ENCODE data around the gene IL34. TPM values are rescaled to one million over a fixed set of nuclear protein-coding genes. Genes with fewer than 3 reads are reported as not detected.

IL34 gene
- total and polyA plus RNA-seq, 2 experiments from 2014 or later, result 4.3 to 6.6 TPM

GRCh38 chr16:70689035-70689969, 42.9 kb downstream of the IL34 start (continued):
- TF ChIP-seq, protein P1, sequence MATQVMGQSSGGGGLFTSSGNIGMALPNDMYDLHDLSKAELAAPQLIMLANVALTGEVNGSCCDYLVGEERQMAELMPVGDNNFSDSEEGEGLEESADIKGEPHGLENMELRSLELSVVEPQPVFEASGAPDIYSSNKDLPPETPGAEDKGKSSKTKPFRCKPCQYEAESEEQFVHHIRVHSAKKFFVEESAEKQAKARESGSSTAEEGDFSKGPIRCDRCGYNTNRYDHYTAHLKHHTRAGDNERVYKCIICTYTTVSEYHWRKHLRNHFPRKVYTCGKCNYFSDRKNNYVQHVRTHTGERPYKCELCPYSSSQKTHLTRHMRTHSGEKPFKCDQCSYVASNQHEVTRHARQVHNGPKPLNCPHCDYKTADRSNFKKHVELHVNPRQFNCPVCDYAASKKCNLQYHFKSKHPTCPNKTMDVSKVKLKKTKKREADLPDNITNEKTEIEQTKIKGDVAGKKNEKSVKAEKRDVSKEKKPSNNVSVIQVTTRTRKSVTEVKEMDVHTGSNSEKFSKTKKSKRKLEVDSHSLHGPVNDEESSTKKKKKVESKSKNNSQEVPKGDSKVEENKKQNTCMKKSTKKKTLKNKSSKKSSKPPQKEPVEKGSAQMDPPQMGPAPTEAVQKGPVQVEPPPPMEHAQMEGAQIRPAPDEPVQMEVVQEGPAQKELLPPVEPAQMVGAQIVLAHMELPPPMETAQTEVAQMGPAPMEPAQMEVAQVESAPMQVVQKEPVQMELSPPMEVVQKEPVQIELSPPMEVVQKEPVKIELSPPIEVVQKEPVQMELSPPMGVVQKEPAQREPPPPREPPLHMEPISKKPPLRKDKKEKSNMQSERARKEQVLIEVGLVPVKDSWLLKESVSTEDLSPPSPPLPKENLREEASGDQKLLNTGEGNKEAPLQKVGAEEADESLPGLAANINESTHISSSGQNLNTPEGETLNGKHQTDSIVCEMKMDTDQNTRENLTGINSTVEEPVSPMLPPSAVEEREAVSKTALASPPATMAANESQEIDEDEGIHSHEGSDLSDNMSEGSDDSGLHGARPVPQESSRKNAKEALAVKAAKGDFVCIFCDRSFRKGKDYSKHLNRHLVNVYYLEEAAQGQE (IDR thresholded peaks at IDR 0.05; ENCODE audit: unreplicated experiment), result no peak
- TF ChIP-seq POLR2AphosphoS5 (IDR thresholded peaks at IDR 0.05; ENCODE audit: low read depth), result no peak
- no peak for TF ChIP-seq EZH2phosphoT487 (IDR thresholded peaks at IDR 0.05; ENCODE audit: unreplicated experiment)
- TF ChIP-seq, protein P2, sequence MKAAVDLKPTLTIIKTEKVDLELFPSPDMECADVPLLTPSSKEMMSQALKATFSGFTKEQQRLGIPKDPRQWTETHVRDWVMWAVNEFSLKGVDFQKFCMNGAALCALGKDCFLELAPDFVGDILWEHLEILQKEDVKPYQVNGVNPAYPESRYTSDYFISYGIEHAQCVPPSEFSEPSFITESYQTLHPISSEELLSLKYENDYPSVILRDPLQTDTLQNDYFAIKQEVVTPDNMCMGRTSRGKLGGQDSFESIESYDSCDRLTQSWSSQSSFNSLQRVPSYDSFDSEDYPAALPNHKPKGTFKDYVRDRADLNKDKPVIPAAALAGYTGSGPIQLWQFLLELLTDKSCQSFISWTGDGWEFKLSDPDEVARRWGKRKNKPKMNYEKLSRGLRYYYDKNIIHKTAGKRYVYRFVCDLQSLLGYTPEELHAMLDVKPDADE (IDR thresholded peaks at IDR 0.05), result no peak

GRCh38 chr16:70689970-70690891, 43.9 kb downstream of the IL34 start:
- H3K79me2 ChIP-seq (replicated peaks; ENCODE audit: insufficient read depth), result no peaks in the 10 kb centered on the region
- H3K27ac ChIP-seq (ENCODE audit: low read depth), result no peak overlapping the region
- no peaks in the 10 kb centered on the region for H3K9me2 ChIP-seq (ENCODE audit: insufficient read depth)
- Mint-ChIP-seq H3K27me3 (ENCODE audit: insufficient read depth, low read depth, poor library complexity) (peaks cover 22% of the 10 kb centered on the region), H3K36me3 (ENCODE audit: low read depth) (peaks cover 2% of the 10 kb centered on the region; the same call in 1 of the 3 replicates), H3K4me1 (peaks cover 42% of the 10 kb centered on the region), H3K27ac (peak overlapping the region; percentile 67; the same call in 1 of the 2 replicates), H3K4me3 (no peak overlapping the region; the same call in 2 of the 3 replicates), H3K9me3 (no peaks in the 10 kb centered on the region; the same call in 2 of the 3 replicates)
- H4K20me1 ChIP-seq (replicated peaks; ENCODE audit: insufficient read depth), result no peaks in the 10 kb centered on the region
- no peak overlapping the region for H3K4me2 ChIP-seq
- H3K27me3 ChIP-seq (ENCODE audit: insufficient read depth), result peaks cover 4% of the 10 kb centered on the region; the same call in 1 of the 2 replicates
- ATAC-seq (no peak), DNase-seq (ENCODE audit: low spot score) (no peak)
- H3K36me3 ChIP-seq (ENCODE audit: insufficient read depth), result no peaks in the 10 kb centered on the region
- no peak overlapping the region for H3K4me3 ChIP-seq
- H3F3A ChIP-seq (replicated peaks; ENCODE audit: low read depth), result peaks cover 25% of the 10 kb centered on the region; the same call in 1 of the 2 replicates
- no peak overlapping the region for H2AFZ ChIP-seq
- TF ChIP-seq STAT1 (IDR thresholded peaks at IDR 0.05; ENCODE audit: unreplicated experiment) (no peak), EZH2phosphoT487 (IDR thresholded peaks at IDR 0.05; ENCODE audit: unreplicated experiment) (no peak), JUNB (IDR thresholded peaks at IDR 0.05; ENCODE audit: unreplicated experiment) (no peak), CTCF (conservative IDR thresholded peaks at IDR 0.05; ENCODE audit: low read depth in 2 of 2) (no peak), ZNF114 (CRISPR knock-in tag; IDR thresholded peaks at IDR 0.05) (no peak), EZH2 (IDR thresholded peaks at IDR 0.05; ENCODE audit: low read depth, unreplicated experiment) (no peak), NANOG (IDR thresholded peaks at IDR 0.05; ENCODE audit: borderline replicate concordance) (no peak), POLR2AphosphoS5 (IDR thresholded peaks at IDR 0.05; ENCODE audit: low read depth) (no peak)
- TF ChIP-seq, protein P2 (IDR thresholded peaks at IDR 0.05), result no peak
- TF ChIP-seq, protein P1 (IDR thresholded peaks at IDR 0.05; ENCODE audit: unreplicated experiment), result no peak
- H3K4me1 ChIP-seq (ENCODE audit: insufficient read depth), result peaks cover 24% of the 10 kb centered on the region

Measured in GM23338 (cell line).